GM23338 (cell line): ENCODE results near the gene ZMYM4. TPM values are rescaled to one million over a fixed set of nuclear protein-coding genes. Genes with fewer than 3 reads are reported as not detected.

Experiments
- ATAC-seq: fragments of 200-7000 bp; cut with Tn5 transposase; 3 replicates; pipeline ENCODE4 v1.9.1; 2020
- DNase-seq: peaks from one replicate; pipeline ENCODE4 v3.0.0-alpha.2; 2015; ENCODE audit warnings: low spot score
- H2AFZ ChIP-seq: fragments of 200-600 bp; sonication (generic); 2 replicates; pipeline ENCODE4 v1.8.0; 2016; ENCODE audit warnings: antibody characterized with exemption, mild to moderate bottlenecking, moderate library complexity
- H3F3A ChIP-seq: fragments of 200-600 bp; sonication (generic); replicated peaks from 2 replicates; pipeline ENCODE4 v1.8.0; 2017; ENCODE audit warnings: antibody characterized with exemption, mixed run types, low read depth
- H3K27ac ChIP-seq: fragments of 200-600 bp; sonication (generic); 2 replicates; pipeline ENCODE4 v1.6.1; 2016; ENCODE audit warnings: low read depth
- H3K27me3 ChIP-seq: fragments of 200-600 bp; sonication (generic); 2 replicates; pipeline ENCODE4 v1.8.0; 2016; ENCODE audit warnings: mild to moderate bottlenecking, mixed run types, moderate library complexity; ENCODE audit not compliant: insufficient read depth
- H3K36me3 ChIP-seq: fragments of 200-600 bp; sonication (generic); 2 replicates; pipeline ENCODE4 v1.8.0; 2016; ENCODE audit warnings: mild to moderate bottlenecking; ENCODE audit not compliant: insufficient read depth
- H3K4me1 ChIP-seq: fragments of 200-600 bp; sonication (generic); 2 replicates; pipeline ENCODE4 v1.8.0; 2016; ENCODE audit warnings: mild to moderate bottlenecking, moderate library complexity; ENCODE audit not compliant: insufficient read depth
- H3K4me2 ChIP-seq: fragments of 200-600 bp; sonication (generic); 2 replicates; pipeline ENCODE4 v1.7.1; 2017; ENCODE audit warnings: mixed run types
- H3K4me3 ChIP-seq: fragments of 200-600 bp; sonication (generic); 2 replicates; pipeline ENCODE4 v1.6.1; 2016; ENCODE audit warnings: mixed run types
- H3K79me2 ChIP-seq: fragments of 200-600 bp; sonication (generic); replicated peaks from 2 replicates; pipeline ENCODE4 v1.8.0; 2017; ENCODE audit warnings: mild to moderate bottlenecking; ENCODE audit not compliant: insufficient read depth
- H3K9me2 ChIP-seq: fragments of 200-600 bp; sonication (generic); 2 replicates; pipeline ENCODE4 v1.8.0; 2017; ENCODE audit not compliant: insufficient read depth
- H4K20me1 ChIP-seq: fragments of 200-600 bp; sonication (generic); replicated peaks from 2 replicates; pipeline ENCODE4 v1.8.0; 2017; ENCODE audit warnings: mild to moderate bottlenecking; ENCODE audit not compliant: insufficient read depth
- H3K27ac Mint-ChIP-seq: 2 replicates; pipeline ENCODE4 v1.8.0; 2020; ENCODE audit warnings: inconsistent platforms, mild to moderate bottlenecking, moderate library complexity, mixed read lengths
- H3K27me3 Mint-ChIP-seq: 3 replicates; pipeline ENCODE4 v1.8.0; 2022; ENCODE audit warnings: low read depth, mild to moderate bottlenecking, moderate library complexity, mixed read lengths, inconsistent platforms; ENCODE audit not compliant: insufficient read depth, poor library complexity
- H3K36me3 Mint-ChIP-seq: 3 replicates; pipeline ENCODE4 v1.8.0; 2021; ENCODE audit warnings: low read depth, mild to moderate bottlenecking, inconsistent platforms, moderate library complexity, mixed read lengths
- H3K4me1 Mint-ChIP-seq: 3 replicates; pipeline ENCODE4 v1.8.0; 2020; ENCODE audit warnings: mild to moderate bottlenecking, inconsistent platforms, mixed read lengths
- H3K4me3 Mint-ChIP-seq: 3 replicates; pipeline ENCODE4 v1.8.0; 2021; ENCODE audit warnings: moderate library complexity, mild to moderate bottlenecking, inconsistent platforms, mixed read lengths
- H3K9me3 Mint-ChIP-seq: 3 replicates; pipeline ENCODE4 v1.8.0; 2020; ENCODE audit warnings: moderate library complexity, mild to moderate bottlenecking, inconsistent platforms, mixed read lengths
- EZH2phosphoT487 ChIP-seq: fragments of 200-600 bp; sonication (generic); IDR thresholded peaks from one replicate; pipeline ENCODE4 v1.8.1; 2018; ENCODE audit warnings: antibody characterized with exemption; ENCODE audit not compliant: unreplicated experiment
- JUNB ChIP-seq: IDR thresholded peaks from one replicate; pipeline ENCODE4 v1.6.1; 2016; ENCODE audit warnings: antibody characterized with exemption; ENCODE audit not compliant: unreplicated experiment
- POLR2AphosphoS5 ChIP-seq: IDR thresholded peaks from 2 replicates; pipeline ENCODE4 v1.6.1; 2016; ENCODE audit warnings: antibody characterized with exemption, low read depth
- polyA plus RNA-seq: library from polyadenylated mRNA; unstranded; fragments of >200 nt; fragmentation: Nextera tagmentation; extraction: Ambion mirVana; gene quantifications from 2 replicates; pipeline ENCODE4 v1.2.1, GENCODE V29; 2016
- total RNA-seq: library from RNA; depleted of rRNA; stranded (reverse); fragments of >200 nt; shearing (Covaris generic); gene quantifications from 2 replicates; pipeline ENCODE4 v1.2.3, GENCODE V29; 2014
- TF ChIP-seq, protein P1 (sequence below), 2 experiments: fragments of 200-600 bp in 1 of 2; sonication (generic) in 1 of 2; conservative IDR thresholded peaks; 2 replicates each; pipeline versions ENCODE4 v1.5.1 to v1.6.1; 2016 to 2017; ENCODE audit warnings: antibody characterized with exemption in 2 of 2, low read depth in 2 of 2, mild to moderate bottlenecking in 2 of 2, moderate library complexity in 1 of 2
- TF ChIP-seq, protein P2 (sequence below): IDR thresholded peaks from 2 replicates; pipeline ENCODE4 v1.6.1; 2016; ENCODE audit warnings: antibody characterized with exemption
- TF ChIP-seq, protein P3 (sequence below): IDR thresholded peaks from one replicate; pipeline ENCODE4 v1.6.1; 2018; ENCODE audit warnings: antibody characterized with exemption; ENCODE audit not compliant: unreplicated experiment

Gene ZMYM4
- total and polyA plus RNA-seq, 2 experiments from 2014 or later, result 65.4 to 68.5 TPM

DNA sequence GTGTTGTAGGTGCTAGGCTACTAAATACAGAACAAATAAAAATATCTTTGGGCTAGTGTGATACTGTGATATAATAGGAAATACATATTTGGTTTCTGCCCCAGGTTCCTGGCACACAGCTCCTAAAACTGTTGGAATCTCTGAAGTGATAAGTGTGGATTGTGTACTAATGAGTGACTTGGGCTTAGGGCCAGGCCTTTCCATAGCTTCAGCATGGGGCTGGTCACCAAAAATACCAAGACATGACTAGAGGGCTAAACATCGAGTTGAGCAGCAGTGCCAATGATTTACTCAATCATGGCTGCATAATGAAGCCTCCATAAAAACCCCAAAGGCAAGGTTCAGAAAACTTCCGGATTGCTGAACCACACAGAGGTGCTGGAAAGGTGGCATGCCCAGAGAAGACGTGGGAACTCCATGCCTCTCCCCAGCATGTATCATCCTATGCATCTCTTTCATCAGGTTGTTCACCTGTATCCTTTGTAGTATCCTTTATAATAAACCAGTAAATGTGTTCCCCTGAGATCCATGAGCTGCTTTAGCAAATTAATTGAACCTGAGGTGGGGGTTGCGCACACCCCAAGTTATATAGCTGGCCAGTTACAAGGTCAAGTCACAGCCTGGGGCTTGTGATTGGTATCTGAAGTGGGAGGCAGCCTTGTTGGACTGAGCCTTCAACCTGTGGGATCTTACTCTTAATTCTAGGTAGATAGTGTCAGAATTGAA, 51.6 kb downstream of the ZMYM4 start (continued):
- no peak for TF ChIP-seq POLR2AphosphoS5
- no peak for TF ChIP-seq JUNB
- TF ChIP-seq, protein P1, sequence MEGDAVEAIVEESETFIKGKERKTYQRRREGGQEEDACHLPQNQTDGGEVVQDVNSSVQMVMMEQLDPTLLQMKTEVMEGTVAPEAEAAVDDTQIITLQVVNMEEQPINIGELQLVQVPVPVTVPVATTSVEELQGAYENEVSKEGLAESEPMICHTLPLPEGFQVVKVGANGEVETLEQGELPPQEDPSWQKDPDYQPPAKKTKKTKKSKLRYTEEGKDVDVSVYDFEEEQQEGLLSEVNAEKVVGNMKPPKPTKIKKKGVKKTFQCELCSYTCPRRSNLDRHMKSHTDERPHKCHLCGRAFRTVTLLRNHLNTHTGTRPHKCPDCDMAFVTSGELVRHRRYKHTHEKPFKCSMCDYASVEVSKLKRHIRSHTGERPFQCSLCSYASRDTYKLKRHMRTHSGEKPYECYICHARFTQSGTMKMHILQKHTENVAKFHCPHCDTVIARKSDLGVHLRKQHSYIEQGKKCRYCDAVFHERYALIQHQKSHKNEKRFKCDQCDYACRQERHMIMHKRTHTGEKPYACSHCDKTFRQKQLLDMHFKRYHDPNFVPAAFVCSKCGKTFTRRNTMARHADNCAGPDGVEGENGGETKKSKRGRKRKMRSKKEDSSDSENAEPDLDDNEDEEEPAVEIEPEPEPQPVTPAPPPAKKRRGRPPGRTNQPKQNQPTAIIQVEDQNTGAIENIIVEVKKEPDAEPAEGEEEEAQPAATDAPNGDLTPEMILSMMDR (conservative IDR thresholded peaks at IDR 0.05; ENCODE audit: low read depth in 2 of 2), result no peak

DNA sequence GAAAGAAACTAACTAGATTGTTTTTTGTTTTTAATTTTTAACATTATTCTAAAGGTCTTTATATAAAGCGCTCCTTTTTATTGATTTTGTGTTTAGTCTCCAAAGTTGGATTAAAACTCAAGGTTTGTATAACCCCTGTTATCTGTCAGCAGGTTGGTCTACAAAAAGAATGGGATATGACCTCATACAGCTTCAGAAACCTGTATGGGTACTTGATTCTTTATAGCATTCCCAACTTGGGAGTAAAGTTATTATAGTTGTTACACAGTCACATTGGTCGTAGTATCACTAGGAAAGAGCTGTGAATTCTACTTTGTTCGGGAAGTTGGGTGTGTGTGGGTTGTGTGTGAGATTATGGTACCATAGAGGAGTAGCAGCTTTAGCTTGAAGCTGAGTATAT, 52.4 kb downstream of the ZMYM4 start:
- H3K4me3 ChIP-seq, result no peak overlapping the region
- Mint-ChIP-seq H3K4me1 (no peaks in the 10 kb centered on the region; the same call in 1 of the 3 replicates), H3K27me3 (peaks cover 1% of the 10 kb centered on the region), H3K9me3 (no peaks in the 10 kb centered on the region), H3K4me3 (no peak overlapping the region), H3K27ac (no peak overlapping the region), H3K36me3 (peaks cover 8% of the 10 kb centered on the region; the same call in 2 of the 3 replicates)
- no peak overlapping the region for H2AFZ ChIP-seq
- H3K9me2 ChIP-seq, result no peaks in the 10 kb centered on the region
- TF ChIP-seq, protein P2, sequence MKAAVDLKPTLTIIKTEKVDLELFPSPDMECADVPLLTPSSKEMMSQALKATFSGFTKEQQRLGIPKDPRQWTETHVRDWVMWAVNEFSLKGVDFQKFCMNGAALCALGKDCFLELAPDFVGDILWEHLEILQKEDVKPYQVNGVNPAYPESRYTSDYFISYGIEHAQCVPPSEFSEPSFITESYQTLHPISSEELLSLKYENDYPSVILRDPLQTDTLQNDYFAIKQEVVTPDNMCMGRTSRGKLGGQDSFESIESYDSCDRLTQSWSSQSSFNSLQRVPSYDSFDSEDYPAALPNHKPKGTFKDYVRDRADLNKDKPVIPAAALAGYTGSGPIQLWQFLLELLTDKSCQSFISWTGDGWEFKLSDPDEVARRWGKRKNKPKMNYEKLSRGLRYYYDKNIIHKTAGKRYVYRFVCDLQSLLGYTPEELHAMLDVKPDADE, result no peak
- TF ChIP-seq, protein P3, sequence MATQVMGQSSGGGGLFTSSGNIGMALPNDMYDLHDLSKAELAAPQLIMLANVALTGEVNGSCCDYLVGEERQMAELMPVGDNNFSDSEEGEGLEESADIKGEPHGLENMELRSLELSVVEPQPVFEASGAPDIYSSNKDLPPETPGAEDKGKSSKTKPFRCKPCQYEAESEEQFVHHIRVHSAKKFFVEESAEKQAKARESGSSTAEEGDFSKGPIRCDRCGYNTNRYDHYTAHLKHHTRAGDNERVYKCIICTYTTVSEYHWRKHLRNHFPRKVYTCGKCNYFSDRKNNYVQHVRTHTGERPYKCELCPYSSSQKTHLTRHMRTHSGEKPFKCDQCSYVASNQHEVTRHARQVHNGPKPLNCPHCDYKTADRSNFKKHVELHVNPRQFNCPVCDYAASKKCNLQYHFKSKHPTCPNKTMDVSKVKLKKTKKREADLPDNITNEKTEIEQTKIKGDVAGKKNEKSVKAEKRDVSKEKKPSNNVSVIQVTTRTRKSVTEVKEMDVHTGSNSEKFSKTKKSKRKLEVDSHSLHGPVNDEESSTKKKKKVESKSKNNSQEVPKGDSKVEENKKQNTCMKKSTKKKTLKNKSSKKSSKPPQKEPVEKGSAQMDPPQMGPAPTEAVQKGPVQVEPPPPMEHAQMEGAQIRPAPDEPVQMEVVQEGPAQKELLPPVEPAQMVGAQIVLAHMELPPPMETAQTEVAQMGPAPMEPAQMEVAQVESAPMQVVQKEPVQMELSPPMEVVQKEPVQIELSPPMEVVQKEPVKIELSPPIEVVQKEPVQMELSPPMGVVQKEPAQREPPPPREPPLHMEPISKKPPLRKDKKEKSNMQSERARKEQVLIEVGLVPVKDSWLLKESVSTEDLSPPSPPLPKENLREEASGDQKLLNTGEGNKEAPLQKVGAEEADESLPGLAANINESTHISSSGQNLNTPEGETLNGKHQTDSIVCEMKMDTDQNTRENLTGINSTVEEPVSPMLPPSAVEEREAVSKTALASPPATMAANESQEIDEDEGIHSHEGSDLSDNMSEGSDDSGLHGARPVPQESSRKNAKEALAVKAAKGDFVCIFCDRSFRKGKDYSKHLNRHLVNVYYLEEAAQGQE, result no peak
- no peak for TF ChIP-seq POLR2AphosphoS5
- peaks cover 71% of the 10 kb centered on the region for H3K79me2 ChIP-seq
- H4K20me1 ChIP-seq, result 0 out of 2 replicates have a peak, but pooled peaks cover 13% of the 10 kb centered on the region
- H3K27me3 ChIP-seq, result no peaks in the 10 kb centered on the region
- H3F3A ChIP-seq, result no peaks in the 10 kb centered on the region
- no peak overlapping the region for H3K27ac ChIP-seq
- ATAC-seq (no peak), DNase-seq (no peak)
- H3K4me1 ChIP-seq, result no peaks in the 10 kb centered on the region
- no peaks in the 10 kb centered on the region for H3K36me3 ChIP-seq
- no peak overlapping the region for H3K4me2 ChIP-seq

DNA sequence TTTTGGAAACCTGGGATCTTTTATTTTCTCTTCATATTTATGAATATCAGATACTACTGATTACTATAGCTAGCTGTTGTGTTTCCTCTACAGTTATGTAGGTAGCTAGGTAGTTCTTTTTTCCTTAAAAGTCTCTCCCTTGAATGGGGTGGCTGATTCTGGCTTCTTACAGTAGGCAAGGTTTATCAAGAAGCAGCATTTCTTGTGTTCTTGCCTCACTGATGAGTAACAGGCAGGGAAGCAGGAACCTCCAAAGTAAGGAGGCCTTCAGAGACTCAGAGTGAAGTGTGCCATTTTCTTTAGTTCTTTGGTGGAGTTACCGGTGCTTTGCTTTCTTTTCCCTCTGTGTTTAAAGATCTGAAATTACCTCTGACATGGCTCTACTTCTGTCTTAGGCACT, 56.0 kb downstream of the ZMYM4 start:
- peaks cover 12% of the 10 kb centered on the region for H3K36me3 Mint-ChIP-seq
- H3K4me2 ChIP-seq, result no peak overlapping the region
- no peak overlapping the region; the same call in 1 of the 2 replicates for H3K27ac Mint-ChIP-seq
- ATAC-seq, result no peak
- H3K9me2 ChIP-seq, result no peaks in the 10 kb centered on the region
- H2AFZ ChIP-seq, result no peak overlapping the region
- peak overlapping the region; percentile 70; the same call in 1 of the 2 replicates for H3K27ac ChIP-seq
- H3K4me3 ChIP-seq, result no peak overlapping the region
- H3K36me3 ChIP-seq, result no peaks in the 10 kb centered on the region
- H4K20me1 ChIP-seq, result peaks cover 7% of the 10 kb centered on the region; the same call in 1 of the 2 replicates
- H3K27me3 ChIP-seq, result no peaks in the 10 kb centered on the region
- no peaks in the 10 kb centered on the region for H3K9me3 Mint-ChIP-seq
- no peaks in the 10 kb centered on the region for H3K4me1 ChIP-seq
- H3K4me1 Mint-ChIP-seq, result no peaks in the 10 kb centered on the region; the same call in 1 of the 3 replicates
- H3K27me3 Mint-ChIP-seq, result no peaks in the 10 kb centered on the region
- H3K79me2 ChIP-seq, result peaks cover 58% of the 10 kb centered on the region
- H3F3A ChIP-seq, result no peaks in the 10 kb centered on the region
- no peak for DNase-seq
- H3K4me3 Mint-ChIP-seq, result no peak overlapping the region
- TF ChIP-seq, protein P2, result no peak
- TF ChIP-seq POLR2AphosphoS5, result no peak
- TF ChIP-seq EZH2phosphoT487, result no peak
